BJ (cell line): Measurements from ENCODE around the gene ANKRD12. TPM values are rescaled to one million over a fixed set of nuclear protein-coding genes. Genes with fewer than 3 reads are reported as not detected.

ENCODE experiments used
- CTCF ChIA-PET: fragments of 350-600 bp; formaldehyde crosslinking; extraction: SDS; loops from one replicate; lab custom pipeline; 2021; ENCODE audit warnings: antibody characterized with exemption, inconsistent platforms; lab: Yijun Ruan, JAX
- POLR2A ChIA-PET: fragments of 300-600 bp; sonication (Branson Sonifier 250); formaldehyde crosslinking; extraction: SDS; loops from one replicate; lab custom pipeline; 2021; ENCODE audit warnings: antibody characterized with exemption; lab: Charles Lee
- DNase-seq: peaks from one replicate; pipeline ENCODE4 v3.0.0-alpha.2; 2011; ENCODE audit warnings: low read depth
- H3K27me3 ChIP-seq: 2 replicates; pipeline ENCODE4 v1.6.0; 2011; ENCODE audit warnings: low read length; ENCODE audit not compliant: control insufficient read depth, insufficient read depth
- H3K36me3 ChIP-seq: 2 replicates; pipeline ENCODE4 v1.5.1; 2011; ENCODE audit warnings: low read length; ENCODE audit not compliant: control insufficient read depth, insufficient read depth
- H3K4me3 ChIP-seq: 2 replicates; pipeline ENCODE4 v1.5.1; 2011; ENCODE audit warnings: low read depth, mild to moderate bottlenecking, control low read depth, low read length
- CTCF ChIP-seq: IDR thresholded peaks from 2 replicates; pipeline ENCODE4 v1.5.1; 2011; ENCODE audit warnings: low read depth, mild to moderate bottlenecking, control low read depth, inconsistent platforms, low read length, moderate library complexity; ENCODE audit not compliant: insufficient read depth
- polyA plus RNA-seq: library from polyadenylated mRNA; depleted of rRNA; stranded (reverse); fragments of >200 nt; gene quantifications from 2 replicates; pipeline ENCODE4 v1.2.3, GENCODE V29; 2011

Gene ANKRD12
- polyA plus RNA-seq, 1 experiment: 3.0 TPM

GRCh38 chr18:9126337-9126736 lies 10.2 kb upstream of the ANKRD12 start:
- CTCF ChIA-PET: interaction anchor here (1.1 to 1.6 kb wide), 2 partner anchors 12 to 53 kb away, joined by 3 to 8 read pairs; no protein-coding TSS in a partner anchor
- TF ChIP-seq CTCF: no peak
- peaks cover 9% of the 10 kb centered on the region for H3K36me3 ChIP-seq
- H3K4me3 ChIP-seq: no peak overlapping the region
- POLR2A ChIA-PET: no interaction called here
- no peaks in the 10 kb centered on the region for H3K27me3 ChIP-seq
- no peak for DNase-seq

DNA sequence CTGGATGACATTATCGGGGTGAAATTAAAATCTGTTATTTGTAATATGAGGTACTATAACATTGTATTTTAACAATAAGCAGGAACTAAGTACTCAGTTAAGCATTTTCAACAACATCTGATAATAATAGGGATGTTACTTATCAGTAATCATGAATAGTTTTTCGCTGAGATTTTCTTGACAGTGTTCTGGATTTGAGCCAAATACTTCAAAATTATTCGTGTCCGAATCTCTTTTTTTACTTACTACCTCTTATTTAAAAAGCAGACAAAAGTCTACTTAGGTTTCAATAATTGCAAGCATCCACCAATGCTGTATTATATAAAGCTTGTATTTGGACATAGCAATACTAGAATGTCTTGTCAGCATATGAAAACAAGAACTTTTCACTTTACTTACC lies 6.4 kb upstream of the ANKRD12 start:
- no peak for TF ChIP-seq CTCF
- H3K27me3 ChIP-seq: no peaks in the 10 kb centered on the region
- no peak overlapping the region for H3K4me3 ChIP-seq
- ChIA-PET POLR2A (no interaction called here), CTCF (no interaction called here)
- DNase-seq: no peak
- H3K36me3 ChIP-seq: peaks cover 6% of the 10 kb centered on the region

DNA sequence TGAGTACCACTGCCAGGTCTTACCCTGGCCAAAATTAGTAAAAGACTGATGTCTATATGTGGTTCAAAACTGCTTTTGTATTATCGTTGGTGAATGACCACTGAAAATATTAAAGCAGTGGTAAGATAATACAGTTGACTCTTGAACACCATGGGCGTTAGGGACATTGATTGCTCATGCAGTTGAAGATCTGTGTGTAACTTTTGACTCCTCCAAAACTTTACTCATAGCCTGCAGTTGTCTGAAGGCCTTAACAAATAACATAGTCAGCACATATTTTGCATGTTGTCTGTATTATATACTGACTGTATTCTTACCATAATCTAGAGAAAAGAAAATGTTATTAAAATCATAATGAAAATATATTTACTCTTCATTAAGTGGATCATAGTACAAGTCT lies 5.8 kb upstream of the ANKRD12 start:
- no peaks in the 10 kb centered on the region for H3K27me3 ChIP-seq
- peaks cover 6% of the 10 kb centered on the region for H3K36me3 ChIP-seq
- ChIA-PET CTCF (interaction anchor here (1.2 kb wide), 1 partner anchor 20 kb away, joined by 4 read pairs; no protein-coding TSS in a partner anchor), POLR2A (no interaction called here)
- no peak overlapping the region for H3K4me3 ChIP-seq
- DNase-seq: no peak
- no peak for TF ChIP-seq CTCF

DNA sequence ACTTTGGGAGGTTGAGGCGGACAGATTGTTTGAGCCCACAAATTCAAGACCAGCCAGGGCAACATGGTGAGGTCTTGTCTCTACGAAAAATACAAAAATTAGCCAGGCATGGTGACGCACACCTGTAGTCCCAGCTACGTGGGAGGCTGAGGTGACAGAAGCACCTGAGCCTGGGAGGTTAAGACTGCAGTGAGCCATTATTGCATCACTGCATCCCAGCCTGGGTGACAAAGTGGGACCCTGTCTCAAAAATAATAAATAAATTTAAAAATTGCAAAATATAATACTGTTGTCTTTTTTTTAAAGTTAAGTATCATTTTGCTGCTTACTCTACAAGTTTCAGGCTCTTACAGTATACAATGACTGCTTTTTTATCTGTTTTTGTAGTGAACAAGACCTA lies 4.0 kb upstream of the ANKRD12 start:
- no peak for DNase-seq
- ChIA-PET CTCF (no interaction called here), POLR2A (no interaction called here)
- TF ChIP-seq CTCF: no peak
- Histone ChIP-seq H3K4me3 (no peak overlapping the region), H3K36me3 (peaks cover 3% of the 10 kb centered on the region), H3K27me3 (no peaks in the 10 kb centered on the region)

DNA sequence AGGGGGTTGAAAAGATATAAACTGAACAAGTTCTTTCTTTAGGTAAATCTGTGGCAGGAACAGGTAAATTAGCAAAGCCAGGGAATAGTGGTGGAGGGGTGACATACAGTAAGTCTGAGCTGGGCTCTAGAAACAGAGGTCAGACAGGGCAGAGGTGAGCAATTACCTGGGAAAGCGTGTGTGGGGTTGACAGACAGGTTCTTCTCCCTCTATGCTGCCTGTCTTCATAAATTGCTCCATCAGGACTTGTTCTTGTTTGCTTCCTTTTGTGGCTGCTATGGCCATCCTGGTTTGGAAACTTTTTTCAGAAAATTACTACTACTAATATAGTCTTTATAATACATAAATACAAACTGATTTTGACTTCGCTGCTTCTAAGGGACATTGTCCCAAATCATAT lies 3.4 kb upstream of the ANKRD12 start:
- ChIA-PET POLR2A (no interaction called here), CTCF (no interaction called here)
- H3K36me3 ChIP-seq: peaks cover 2% of the 10 kb centered on the region
- no peak for DNase-seq
- no peak for TF ChIP-seq CTCF
- H3K4me3 ChIP-seq: no peak overlapping the region
- no peaks in the 10 kb centered on the region for H3K27me3 ChIP-seq
